WTC11 (cell line): Measurements from ENCODE around the gene LZTS2. TPM values are rescaled to one million over a fixed set of nuclear protein-coding genes. Genes with fewer than 3 reads are reported as not detected.
A peak's percentile ranks its signal among the peaks of the same experiment; 100 is the strongest.

Source experiments
- ATAC-seq: fragments of 200-7000 bp; cut with Tn5 transposase; 2 replicates; pipeline ENCODE4 v1.10.0; 2021; ENCODE audit warnings: mild to moderate bottlenecking, moderate library complexity
- CTCF ChIA-PET: fragments of 300-600 bp; sonication (Branson Sonifier 250); formaldehyde crosslinking; loops from one replicate; lab custom pipeline; 2021; ENCODE audit warnings: antibody characterized with exemption; lab: Charles Lee
- POLR2A ChIA-PET: fragments of 350-600 bp; sonication (Branson Sonifier 250); formaldehyde crosslinking; loops from one replicate; lab custom pipeline; 2021; ENCODE audit warnings: antibody characterized with exemption; lab: Charles Lee
- DNase-seq: peaks from one replicate; pipeline ENCODE4 v3.0.0; 2021; ENCODE audit warnings: low spot score
- H3K27ac Mint-ChIP-seq: 2 replicates; pipeline ENCODE4 v1.8.0; 2021; ENCODE audit warnings: mixed read lengths
- H3K27me3 Mint-ChIP-seq: 2 replicates; pipeline ENCODE4 v1.8.0; 2021; ENCODE audit warnings: low read depth, mild to moderate bottlenecking, moderate library complexity, mixed read lengths
- H3K36me3 Mint-ChIP-seq: 2 replicates; pipeline ENCODE4 v1.8.0; 2021; ENCODE audit warnings: mixed read lengths
- H3K4me1 Mint-ChIP-seq: 2 replicates; pipeline ENCODE4 v1.8.0; 2022; ENCODE audit warnings: mixed read lengths
- H3K4me3 Mint-ChIP-seq: 2 replicates; pipeline ENCODE4 v1.8.0; 2021; ENCODE audit warnings: mild to moderate bottlenecking, moderate library complexity, mixed read lengths
- H3K9me3 Mint-ChIP-seq: 2 replicates; pipeline ENCODE4 v1.8.0; 2021; ENCODE audit warnings: mixed read lengths
- AFF4 ChIP-seq: sonication (generic); formaldehyde crosslinking; IDR thresholded peaks from 2 replicates; pipeline ENCODE4 v1.8.1; 2023; ENCODE audit warnings: mild to moderate bottlenecking, missing genetic modification reagents, borderline replicate concordance
- AR ChIP-seq: fragments of 250-450 bp; sonication (Bioruptor Pico); IDR thresholded peaks from 2 replicates; pipeline ENCODE4 v1.9.0; 2021; ENCODE audit warnings: mild to moderate bottlenecking
- ARID4B ChIP-seq: sonication (generic); formaldehyde crosslinking; IDR thresholded peaks from 2 replicates; pipeline ENCODE4 v1.8.0; 2023; ENCODE audit warnings: missing genetic modification reagents, mild to moderate bottlenecking, borderline replicate concordance
- ATF1 ChIP-seq: sonication (generic); formaldehyde crosslinking; IDR thresholded peaks from 2 replicates; pipeline ENCODE4 v1.8.1; 2023; ENCODE audit warnings: mild to moderate bottlenecking, moderate library complexity, missing genetic modification reagents
- CBFB ChIP-seq: sonication (generic); formaldehyde crosslinking; IDR thresholded peaks from 2 replicates; pipeline ENCODE4 v1.8.1; 2022; ENCODE audit warnings: mild to moderate bottlenecking, low read depth, missing genetic modification reagents
- E2F5 ChIP-seq: sonication (generic); formaldehyde crosslinking; IDR thresholded peaks from 2 replicates; pipeline ENCODE4 v1.8.1; 2022; ENCODE audit warnings: mild to moderate bottlenecking, moderate library complexity, missing genetic modification reagents
- ETV6 ChIP-seq: sonication (generic); formaldehyde crosslinking; IDR thresholded peaks from 2 replicates; pipeline ENCODE4 v1.8.1; 2022; ENCODE audit warnings: mild to moderate bottlenecking, missing genetic modification reagents
- FOXJ3 ChIP-seq: sonication (generic); formaldehyde crosslinking; IDR thresholded peaks from 2 replicates; pipeline ENCODE4 v1.9.0; 2021; ENCODE audit warnings: missing genetic modification reagents, mild to moderate bottlenecking, borderline replicate concordance
- FOXK1 ChIP-seq: sonication (generic); formaldehyde crosslinking; IDR thresholded peaks from 2 replicates; pipeline ENCODE4 v1.8.0; 2022; ENCODE audit warnings: mild to moderate bottlenecking, moderate library complexity, missing genetic modification reagents
- HMGXB4 ChIP-seq: sonication (generic); formaldehyde crosslinking; IDR thresholded peaks from 2 replicates; pipeline ENCODE4 v1.8.1; 2023; ENCODE audit warnings: mild to moderate bottlenecking, moderate library complexity, missing genetic modification reagents
- OVOL2 ChIP-seq: fragments of 250-450 bp; sonication (Bioruptor Pico); IDR thresholded peaks from 2 replicates; pipeline ENCODE4 v1.9.0; 2021; ENCODE audit warnings: mild to moderate bottlenecking, borderline replicate concordance
- USF1 ChIP-seq: sonication (generic); formaldehyde crosslinking; IDR thresholded peaks from 2 replicates; pipeline ENCODE4 v1.8.0; 2022; ENCODE audit warnings: mild to moderate bottlenecking, missing genetic modification reagents
- ZBTB21 ChIP-seq: sonication (generic); formaldehyde crosslinking; IDR thresholded peaks from 2 replicates; pipeline ENCODE4 v1.8.1; 2023; ENCODE audit warnings: mild to moderate bottlenecking, missing genetic modification reagents, borderline replicate concordance
- ZNF138 ChIP-seq: sonication (generic); formaldehyde crosslinking; conservative IDR thresholded peaks from 2 replicates; pipeline ENCODE4 v1.8.1; 2022; ENCODE audit warnings: mild to moderate bottlenecking, moderate library complexity, missing genetic modification reagents
- ZNF219 ChIP-seq: sonication (generic); formaldehyde crosslinking; IDR thresholded peaks from 2 replicates; pipeline ENCODE4 v1.8.0; 2023; ENCODE audit warnings: missing genetic modification reagents, mild to moderate bottlenecking, borderline replicate concordance
- ZNF423 ChIP-seq: fragments of 250-450 bp; sonication (Bioruptor Pico); IDR thresholded peaks from 2 replicates; pipeline ENCODE4 v2.1.2; 2022; ENCODE audit warnings: mild to moderate bottlenecking, moderate library complexity
- total RNA-seq: library from RNA; stranded (reverse); gene quantifications from 3 replicates; pipeline ENCODE4 v1.2.3, GENCODE V29; 2021

Gene LZTS2
- total RNA-seq, 1 experiment from 2014 or later, result 84.6 TPM

GRCh38 chr10:100985336-100985735, 14.3 kb upstream of the LZTS2 start (continued):
- no peak for TF ChIP-seq USF1
- TF ChIP-seq, all 79 proteins: peak for 0

- no peaks in the 10 kb centered on the region for H3K27me3 Mint-ChIP-seq
- DNase-seq (no peak), ATAC-seq (peak; percentile 3; the same call in 1 of the 2 replicates)
- ChIA-PET POLR2A (interaction anchor here (1.3 kb wide), 1 partner anchor 10 kb away, joined by 5 read pairs; no protein-coding TSS in a partner anchor), CTCF (interaction anchor here (0.8 to 4.5 kb wide), 8 partner anchors 11 to 109 kb away, joined by 3 to 28 read pairs (median 5); partner anchors contain the start of genes SEMA4G and SLF2)
- peaks cover 24% of the 10 kb centered on the region for H3K36me3 Mint-ChIP-seq
- H3K27ac Mint-ChIP-seq, result no peak overlapping the region; the same call in 1 of the 2 replicates
- peak overlapping the region; percentile 93 for H3K4me3 Mint-ChIP-seq
- H3K9me3 Mint-ChIP-seq, result no peaks in the 10 kb centered on the region
- TF ChIP-seq CBFB (CRISPR knock-in tag) (no peak; the same call in 1 of the 2 replicates), ZNF219 (CRISPR knock-in tag) (no peak), AR (CRISPR knock-in tag) (no peak), OVOL2 (CRISPR knock-in tag) (no peak)
- H3K4me1 Mint-ChIP-seq, result peaks cover 13% of the 10 kb centered on the region
These were observed 13.0 kb upstream of the LZTS2 start for GRCh38 chr10:100986623-100986951.

- peak; percentile 86 for ATAC-seq
- Mint-ChIP-seq H3K9me3 (no peaks in the 10 kb centered on the region), H3K4me3 (peak within 1 kb of the TSS; percentile 93), H3K4me1 (peaks cover 13% of the 10 kb centered on the region), H3K27ac (peak within 1 kb of the TSS; percentile 93), H3K36me3 (peaks cover 24% of the 10 kb centered on the region), H3K27me3 (no peaks in the 10 kb centered on the region)
- POLR2A ChIA-PET, result interaction anchor here (1.3 kb wide), 1 partner anchor 10 kb away, joined by 5 read pairs; no protein-coding TSS in a partner anchor
- CTCF ChIA-PET, result interaction anchor here (0.8 to 4.5 kb wide), 10 partner anchors 10 to 109 kb away, joined by 3 to 28 read pairs (median 5); partner anchors contain the start of genes PDZD7, SEMA4G, SFXN3 and SLF2
- peak; percentile 88 for DNase-seq
- TF ChIP-seq ATF1 (CRISPR knock-in tag), result 0 out of 2 replicates have a peak, but pooled peaks have one; percentile 36
- TF ChIP-seq ETV6, result peak; percentile 98
- TF ChIP-seq ARID4B (CRISPR knock-in tag), result peak; percentile 89; the same call in 1 of the 2 replicates
- TF ChIP-seq HMGXB4 (CRISPR knock-in tag), result peak; percentile 67; the same call in 1 of the 2 replicates
- 0 out of 2 replicates have a peak, but pooled peaks have one; percentile 37 for TF ChIP-seq AFF4 (CRISPR knock-in tag)
- TF ChIP-seq ZNF423 (CRISPR knock-in tag), result no peak
- peak; percentile 100 for TF ChIP-seq FOXK1 (CRISPR knock-in tag)
- TF ChIP-seq E2F5 (CRISPR knock-in tag), result peak; percentile 83
- TF ChIP-seq ZNF138 (CRISPR knock-in tag), result peak; percentile 58; the same call in 1 of the 2 replicates
- TF ChIP-seq ZBTB21 (CRISPR knock-in tag), result 0 out of 2 replicates have a peak, but pooled peaks have one; percentile 51
- TF ChIP-seq FOXJ3 (CRISPR knock-in tag), result no peak
These were observed 12.5 kb upstream of the LZTS2 start, which contains the start of the genes MRPL43 and TWNK for GRCh38 chr10:100986952-100987684. TSS of gene MRPL43 (minus strand) at chr10:100987497. CDS start at chr10:100987443, 54 bp downstream. TSS of gene TWNK (plus strand) at chr10:100987543. CDS start at chr10:100988211, 668 bp downstream.
